VCaP (cell line): ENCODE data around the gene DCDC2.

ENCODE experiments used
- H3K27ac ChIP-seq: fragments of 450-650 bp; 2 replicates; pipeline ENCODE4 v1.5.1; 2017
- CTCF ChIP-seq: fragments of 450-650 bp; conservative IDR thresholded peaks from 2 replicates; pipeline ENCODE4 v1.5.1; 2017; ENCODE audit warnings: mild to moderate bottlenecking, moderate library complexity

The DCDC2 gene

GRCh38 chr6:24228123-24228522, 129.7 kb downstream of the DCDC2 start:
- no peak overlapping the region for H3K27ac ChIP-seq
- no peak for TF ChIP-seq CTCF

GRCh38 chr6:24227556-24227955, 130.3 kb downstream of the DCDC2 start:
- no peak overlapping the region for H3K27ac ChIP-seq
- TF ChIP-seq CTCF: no peak

- no peak overlapping the region for H3K27ac ChIP-seq
- no peak for TF ChIP-seq CTCF
Measured at GRCh38 chr6:24226541-24226940, 131.3 kb downstream of the DCDC2 start.

- H3K27ac ChIP-seq: no peak overlapping the region
- TF ChIP-seq CTCF: no peak
Measured at GRCh38 chr6:24225838-24226237, 132.0 kb downstream of the DCDC2 start.

GRCh38 chr6:24223115-24223919, 134.5 kb downstream of the DCDC2 start:
- no peak for TF ChIP-seq CTCF
- H3K27ac ChIP-seq: no peak overlapping the region

GRCh38 chr6:24219670-24220069, 138.2 kb downstream of the DCDC2 start:
- no peak for TF ChIP-seq CTCF
- H3K27ac ChIP-seq: no peak overlapping the region

- TF ChIP-seq CTCF: no peak
- no peak overlapping the region for H3K27ac ChIP-seq
Measured at GRCh38 chr6:24214984-24215383, 142.9 kb downstream of the DCDC2 start.
